ENCODE measurements around the gene CXADR. TPM values are rescaled to one million over a fixed set of nuclear protein-coding genes. Genes with fewer than 3 reads are reported as not detected.

Gene CXADR
- total RNA-seq, 1 donor from 2014 or later: 24.5 TPM

- H3K4me3 ChIP-seq: peak within 1 kb of the TSS; percentile 86
- H3K4me1 ChIP-seq: peaks cover 36% of the 10 kb centered on the region
- H3K27ac ChIP-seq (replicated peaks): peak within 1 kb of the TSS; percentile 86
- DNase-seq: peak; percentile 80
- no peak for TF ChIP-seq CTCF (IDR thresholded peaks at IDR 0.05; ENCODE audit: borderline replicate concordance)
- no peaks in the 10 kb centered on the region for H3K27me3 ChIP-seq (ENCODE audit: low read depth)
- peaks cover 4% of the 10 kb centered on the region for H3K9me3 ChIP-seq (replicated peaks)
- peaks cover 9% of the 10 kb centered on the region for H3K36me3 ChIP-seq
- intact Hi-C loops (cut with micrococcal nuclease): no loop called here
These were observed 99.9 kb downstream of the CXADR start, which contains the start of gene BTG3 for GRCh38 chr21:17612565-17613241. BTG3 (minus strand) TSS chr21:17612901; CDS start chr21:17609144, 3,757 bp downstream.

DNA sequence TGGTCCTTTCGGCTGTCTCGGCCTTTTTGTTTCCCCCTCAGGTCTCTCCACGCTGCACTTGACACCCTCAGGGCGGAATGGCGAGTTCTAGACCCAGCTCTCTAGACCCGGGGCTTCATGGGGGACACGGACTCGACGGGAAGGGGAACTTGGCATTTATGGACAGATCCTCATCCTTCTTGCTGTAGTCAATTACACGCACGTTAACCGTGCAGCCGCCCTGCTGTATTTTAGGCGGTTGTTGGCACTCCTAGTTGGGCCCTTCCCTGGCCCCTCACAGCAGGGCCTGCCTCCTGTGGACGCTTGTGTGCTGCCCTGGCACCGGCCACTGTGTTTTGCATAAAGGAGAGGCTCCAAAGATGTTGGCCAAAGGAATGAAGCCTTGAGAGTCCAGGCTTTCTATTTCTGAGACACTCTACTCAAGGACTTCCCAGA is 100.4 kb downstream of the CXADR start:
- DNase-seq: no peak
- Histone ChIP-seq H3K4me1 (peaks cover 36% of the 10 kb centered on the region), H3K4me3 (peak overlapping the region; percentile 86), H3K27ac (replicated peaks) (peak overlapping the region; percentile 86), H3K27me3 (ENCODE audit: low read depth) (no peaks in the 10 kb centered on the region), H3K9me3 (replicated peaks) (peaks cover 4% of the 10 kb centered on the region), H3K36me3 (peaks cover 5% of the 10 kb centered on the region)
- intact Hi-C loops (cut with micrococcal nuclease): no loop called here
- TF ChIP-seq CTCF (IDR thresholded peaks at IDR 0.05; ENCODE audit: borderline replicate concordance): no peak

GRCh38 chr21:17616831-17617230 is 104.0 kb downstream of the CXADR start:
- DNase-seq: no peak
- H3K9me3 ChIP-seq (replicated peaks): no peaks in the 10 kb centered on the region
- no peak overlapping the region for H3K4me3 ChIP-seq
- intact Hi-C loops (cut with micrococcal nuclease): no loop called here
- no peaks in the 10 kb centered on the region for H3K27me3 ChIP-seq (ENCODE audit: low read depth)
- H3K36me3 ChIP-seq: no peaks in the 10 kb centered on the region
- H3K27ac ChIP-seq (replicated peaks): no peak overlapping the region
- TF ChIP-seq CTCF (IDR thresholded peaks at IDR 0.05; ENCODE audit: borderline replicate concordance): no peak
- peaks cover 16% of the 10 kb centered on the region for H3K4me1 ChIP-seq

GRCh38 chr21:17622018-17622417 is 109.2 kb downstream of the CXADR start:
- DNase-seq: no peak

DNA sequence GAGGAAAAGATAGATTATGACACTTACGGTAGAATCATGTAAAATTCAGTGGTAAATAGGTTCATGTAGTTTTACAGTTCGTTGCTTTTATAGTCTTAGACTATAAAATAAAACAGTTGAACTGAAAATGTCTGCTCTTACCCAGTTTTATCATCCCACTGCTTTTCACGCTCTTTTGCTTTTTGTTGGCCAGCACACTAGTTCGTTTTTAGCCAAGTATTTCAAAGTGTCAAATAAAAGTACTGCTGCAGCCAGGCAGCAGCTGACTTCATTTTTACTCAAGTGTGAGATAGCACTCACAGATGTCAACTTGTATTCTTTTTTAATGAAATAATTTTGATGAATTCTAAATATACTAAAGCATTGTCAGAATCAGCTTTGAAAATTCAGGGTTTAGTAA is 118.4 kb downstream of the CXADR start:
- no peak for TF ChIP-seq CTCF (IDR thresholded peaks at IDR 0.05; ENCODE audit: borderline replicate concordance)
- Histone ChIP-seq H3K36me3 (no peaks in the 10 kb centered on the region), H3K27ac (replicated peaks) (no peak overlapping the region), H3K27me3 (ENCODE audit: low read depth) (no peaks in the 10 kb centered on the region), H3K4me1 (no peaks in the 10 kb centered on the region), H3K9me3 (replicated peaks) (no peaks in the 10 kb centered on the region), H3K4me3 (no peak overlapping the region)
- DNase-seq: no peak
- intact Hi-C loops (cut with micrococcal nuclease): no loop called here

More at GRCh38 chr21:17622018-17622417, 109.2 kb downstream of the CXADR start:
- H3K4me1 ChIP-seq: no peaks in the 10 kb centered on the region
- H3K27ac ChIP-seq (replicated peaks): no peak overlapping the region
- no peaks in the 10 kb centered on the region for H3K36me3 ChIP-seq
- TF ChIP-seq CTCF (IDR thresholded peaks at IDR 0.05; ENCODE audit: borderline replicate concordance): no peak
- no peaks in the 10 kb centered on the region for H3K9me3 ChIP-seq (replicated peaks)
- no peaks in the 10 kb centered on the region for H3K27me3 ChIP-seq (ENCODE audit: low read depth)
- H3K4me3 ChIP-seq: no peak overlapping the region
- intact Hi-C loops (cut with micrococcal nuclease): no loop called here
